Fibroblast of pulmonary artery (primary cell): ENCODE data around the gene NXPE4.

Source experiments
- DNase-seq: peaks from one replicate; pipeline ENCODE4 v3.0.0-alpha.2; 2010; ENCODE audit warnings: low read depth
- H3K4me3 ChIP-seq: replicated peaks from 2 replicates; pipeline ENCODE4 v1.5.1; 2011; ENCODE audit warnings: low read depth, mild to moderate bottlenecking, control low read depth, low read length, moderate library complexity
- CTCF ChIP-seq: IDR thresholded peaks from 2 replicates; pipeline ENCODE4 v1.5.1; 2011; ENCODE audit warnings: mild to moderate bottlenecking, control low read depth, low read length, inconsistent platforms; ENCODE audit errors: missing control alignments

Gene NXPE4

GRCh38 chr11:114621950-114622809, 26.6 kb upstream of the NXPE4 start:
- no peak for TF ChIP-seq CTCF
- no peak overlapping the region for H3K4me3 ChIP-seq
- DNase-seq = no peak

- no peak overlapping the region for H3K4me3 ChIP-seq
- no peak for DNase-seq
- TF ChIP-seq CTCF = no peak
These were observed 25.5 kb upstream of the NXPE4 start for GRCh38 chr11:114621072-114621471.

- no peak for TF ChIP-seq CTCF
- H3K4me3 ChIP-seq = no peak overlapping the region
- no peak for DNase-seq
These were observed 24.1 kb upstream of the NXPE4 start for GRCh38 chr11:114619659-114620173.

- H3K4me3 ChIP-seq = no peak overlapping the region
- DNase-seq = no peak
- no peak for TF ChIP-seq CTCF
These were observed 22.6 kb upstream of the NXPE4 start for GRCh38 chr11:114618139-114618538.

- no peak overlapping the region for H3K4me3 ChIP-seq
- no peak for TF ChIP-seq CTCF
- DNase-seq = no peak
These were observed 21.9 kb upstream of the NXPE4 start for GRCh38 chr11:114617157-114618124.

- no peak for TF ChIP-seq CTCF
- H3K4me3 ChIP-seq = no peak overlapping the region
- DNase-seq = no peak
These were observed 20.9 kb upstream of the NXPE4 start for GRCh38 chr11:114616516-114616915.
